ENCODE results near the gene PUDP. TPM values are rescaled to one million over a fixed set of nuclear protein-coding genes. Genes with fewer than 3 reads are reported as not detected.
A peak's percentile ranks its signal among the peaks of the same experiment; 100 is the strongest.
"Not testable (repeated sequence)": the region's sequence is repeated elsewhere in the genome, so short reads cannot be mapped to it uniquely, and the experiment has no call there.

Gene PUDP
- total RNA-seq, 1 donor from 2014 or later = 6.1 TPM

DNA sequence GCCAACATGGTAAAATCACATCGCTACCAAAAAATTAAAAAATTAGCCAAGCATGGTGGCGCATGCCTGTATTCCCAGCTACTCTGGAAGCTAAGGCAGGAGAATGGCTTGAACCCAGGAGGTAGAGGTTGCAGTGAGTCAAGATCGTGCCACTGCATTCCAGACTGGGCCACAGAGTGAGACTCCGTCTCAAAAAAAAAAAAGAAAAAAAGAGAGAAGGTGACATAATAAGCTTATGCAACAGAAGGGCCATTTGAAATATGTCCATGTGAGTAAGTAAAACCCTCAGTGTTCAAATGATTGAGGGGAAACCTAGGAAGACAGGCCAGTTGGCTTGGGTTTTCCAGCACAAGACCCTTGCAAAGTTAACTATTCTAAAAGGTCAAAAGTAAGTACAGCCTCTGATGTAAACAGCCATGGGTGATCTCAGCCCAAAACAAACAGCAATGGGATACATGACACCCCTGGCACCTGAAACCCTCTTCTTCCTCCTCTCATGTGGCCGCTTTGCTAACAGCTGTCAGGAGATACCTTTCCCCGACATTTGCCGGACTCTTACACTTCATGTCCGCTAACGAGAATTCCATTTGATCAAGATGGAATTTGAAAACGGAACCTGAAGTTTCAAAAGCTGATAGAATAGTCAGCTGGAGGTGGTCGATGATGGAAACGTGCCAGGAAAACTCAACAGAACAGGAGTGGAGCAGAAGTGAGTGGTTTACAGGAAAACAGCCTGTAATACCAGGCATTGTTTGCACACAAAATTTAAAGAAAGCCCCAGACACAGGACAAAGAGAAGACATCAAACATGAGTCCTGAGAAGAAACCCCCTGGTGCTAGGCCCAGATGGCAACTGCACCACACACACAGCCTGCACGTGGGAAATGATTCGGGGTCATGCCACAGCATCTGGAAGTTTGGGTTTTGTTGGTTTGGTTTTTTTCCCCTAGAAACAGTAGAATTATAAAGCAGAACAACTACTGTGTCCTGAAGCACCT, 93.4 kb downstream of the PUDP start:
- Histone ChIP-seq H3K36me3 (ENCODE audit: control insufficient read depth, insufficient read depth, low read length) (no peaks in the 10 kb centered on the region), H3K4me3 (ENCODE audit: low read depth, low read length) (no peak overlapping the region), H3K27me3 (ENCODE audit: control insufficient read depth, insufficient read depth, low read length) (no peaks in the 10 kb centered on the region)
- TF ChIP-seq, protein P1, sequence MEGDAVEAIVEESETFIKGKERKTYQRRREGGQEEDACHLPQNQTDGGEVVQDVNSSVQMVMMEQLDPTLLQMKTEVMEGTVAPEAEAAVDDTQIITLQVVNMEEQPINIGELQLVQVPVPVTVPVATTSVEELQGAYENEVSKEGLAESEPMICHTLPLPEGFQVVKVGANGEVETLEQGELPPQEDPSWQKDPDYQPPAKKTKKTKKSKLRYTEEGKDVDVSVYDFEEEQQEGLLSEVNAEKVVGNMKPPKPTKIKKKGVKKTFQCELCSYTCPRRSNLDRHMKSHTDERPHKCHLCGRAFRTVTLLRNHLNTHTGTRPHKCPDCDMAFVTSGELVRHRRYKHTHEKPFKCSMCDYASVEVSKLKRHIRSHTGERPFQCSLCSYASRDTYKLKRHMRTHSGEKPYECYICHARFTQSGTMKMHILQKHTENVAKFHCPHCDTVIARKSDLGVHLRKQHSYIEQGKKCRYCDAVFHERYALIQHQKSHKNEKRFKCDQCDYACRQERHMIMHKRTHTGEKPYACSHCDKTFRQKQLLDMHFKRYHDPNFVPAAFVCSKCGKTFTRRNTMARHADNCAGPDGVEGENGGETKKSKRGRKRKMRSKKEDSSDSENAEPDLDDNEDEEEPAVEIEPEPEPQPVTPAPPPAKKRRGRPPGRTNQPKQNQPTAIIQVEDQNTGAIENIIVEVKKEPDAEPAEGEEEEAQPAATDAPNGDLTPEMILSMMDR (IDR thresholded peaks at IDR 0.05; ENCODE audit: insufficient read depth, low read length, severe bottlenecking) = no peak
- FAIRE-seq (no peak), DNase-seq (ENCODE audit: low read depth) (no peak)

DNA sequence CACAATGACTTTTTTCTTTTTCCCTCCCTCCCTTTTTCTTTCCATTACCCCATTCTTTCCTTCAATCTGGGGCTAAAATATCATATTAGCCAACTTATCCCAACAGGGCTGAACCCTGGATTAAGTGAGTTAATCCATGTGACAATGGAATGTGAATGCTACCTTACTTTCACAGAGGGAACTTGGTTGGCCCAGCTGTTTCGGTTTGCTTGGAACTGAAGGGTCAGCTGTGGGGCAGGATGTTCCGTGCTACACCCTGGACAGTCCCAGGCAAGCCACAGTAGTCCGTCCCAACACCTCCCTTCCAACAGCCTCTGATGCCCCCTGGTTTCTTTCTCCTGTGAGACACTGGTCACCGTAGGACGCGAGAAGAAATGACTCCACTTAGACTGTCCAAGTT, 95.4 kb downstream of the PUDP start:
- Histone ChIP-seq H3K4me3 (ENCODE audit: low read depth, low read length) (no peak overlapping the region), H3K36me3 (ENCODE audit: control insufficient read depth, insufficient read depth, low read length) (no peaks in the 10 kb centered on the region), H3K27me3 (ENCODE audit: control insufficient read depth, insufficient read depth, low read length) (no peaks in the 10 kb centered on the region)
- DNase-seq (ENCODE audit: low read depth) (no peak), FAIRE-seq (no peak)
- TF ChIP-seq, protein P1 (IDR thresholded peaks at IDR 0.05; ENCODE audit: insufficient read depth, low read length, severe bottlenecking) = no peak

DNA sequence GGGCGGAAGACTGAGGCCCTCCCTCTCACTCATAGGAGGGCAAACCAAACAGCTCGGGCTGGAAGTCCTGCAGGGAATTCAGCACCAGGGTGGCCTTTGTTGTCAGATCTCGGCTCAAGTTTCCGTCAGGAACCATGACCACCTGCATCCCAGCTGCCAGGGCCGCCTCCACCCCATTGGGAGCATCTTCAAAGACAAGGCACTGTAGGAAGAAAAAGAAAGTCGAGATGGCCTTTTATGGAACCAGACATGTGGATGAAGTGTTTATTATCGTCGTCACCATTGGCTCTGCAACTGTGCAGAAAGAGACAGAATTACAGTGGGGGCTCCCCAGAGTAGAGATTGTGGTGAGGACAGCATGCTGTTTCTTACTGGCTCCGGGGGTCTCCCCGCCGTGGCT, 97.7 kb downstream of the PUDP start:
- Histone ChIP-seq H3K4me3 (ENCODE audit: low read depth, low read length) (no peak overlapping the region), H3K36me3 (ENCODE audit: control insufficient read depth, insufficient read depth, low read length) (no peaks in the 10 kb centered on the region), H3K27me3 (ENCODE audit: control insufficient read depth, insufficient read depth, low read length) (no peaks in the 10 kb centered on the region)
- FAIRE-seq (no peak), DNase-seq (ENCODE audit: low read depth) (no peak)
- TF ChIP-seq, protein P1 (IDR thresholded peaks at IDR 0.05; ENCODE audit: insufficient read depth, low read length, severe bottlenecking) = no peak

DNA sequence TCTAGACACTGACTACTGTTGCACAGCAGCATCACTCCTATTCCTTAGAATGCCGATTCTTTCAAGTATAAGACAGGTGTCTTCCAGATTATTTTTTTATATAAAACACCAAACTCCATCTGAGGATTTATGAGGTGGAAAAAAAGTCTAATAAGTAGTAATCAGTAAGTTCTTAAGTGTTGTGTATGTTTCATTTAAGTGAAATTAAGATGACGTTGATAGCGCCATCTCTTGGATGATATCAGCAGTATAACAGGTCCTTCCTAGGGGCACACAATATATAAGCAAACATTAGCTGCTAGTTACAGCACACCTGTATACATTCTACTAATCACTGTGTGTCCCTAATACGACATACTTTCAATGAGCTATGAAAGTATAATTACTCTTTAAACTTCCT, 100.0 kb downstream of the PUDP start:
- FAIRE-seq = no peak
- TF ChIP-seq, protein P1 (IDR thresholded peaks at IDR 0.05; ENCODE audit: insufficient read depth, low read length, severe bottlenecking) = no peak
- no peak overlapping the region for H3K4me3 ChIP-seq (ENCODE audit: low read depth, low read length)
- H3K27me3 ChIP-seq (ENCODE audit: control insufficient read depth, insufficient read depth, low read length) = no peaks in the 10 kb centered on the region
- no peaks in the 10 kb centered on the region for H3K36me3 ChIP-seq (ENCODE audit: control insufficient read depth, insufficient read depth, low read length)
- no peak for DNase-seq (ENCODE audit: low read depth)

DNA sequence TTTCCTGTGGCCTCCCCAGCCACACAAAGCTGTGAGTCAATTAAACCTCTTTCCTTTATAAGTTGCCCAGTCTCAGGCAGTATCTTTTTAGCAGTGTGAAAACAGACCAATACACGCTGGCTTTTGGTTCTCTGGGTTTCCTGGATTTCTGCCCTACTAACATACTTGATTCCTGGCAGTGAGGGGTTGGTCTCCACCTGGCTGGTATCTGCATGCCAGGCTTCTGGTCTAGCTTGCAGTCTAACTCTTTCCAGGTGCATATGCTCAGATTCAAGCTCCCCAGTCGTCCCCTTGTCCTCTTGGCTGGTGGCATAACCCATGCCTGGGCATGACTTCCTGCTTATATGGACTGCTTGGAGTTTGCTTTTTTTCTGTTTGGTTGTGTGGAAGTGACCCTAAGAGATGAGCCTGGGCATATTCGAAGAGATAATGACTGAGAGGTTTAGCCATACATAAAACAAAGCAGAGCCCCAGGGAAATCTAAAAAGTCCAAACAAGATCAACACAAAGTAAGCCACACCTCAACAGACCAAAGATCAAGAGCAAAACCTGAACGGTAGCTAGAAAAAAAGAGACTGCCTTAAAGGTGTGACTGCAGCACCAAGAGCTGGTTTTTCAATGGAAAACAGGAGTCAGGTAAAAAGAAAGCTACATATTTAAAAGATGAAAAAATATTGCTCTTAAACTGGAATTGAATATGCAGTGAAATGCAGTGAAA, 102.6 kb downstream of the PUDP start:
- FAIRE-seq (no peak), DNase-seq (ENCODE audit: low read depth) (no peak)
- TF ChIP-seq, protein P1 (IDR thresholded peaks at IDR 0.05; ENCODE audit: insufficient read depth, low read length, severe bottlenecking) = no peak
- H3K36me3 ChIP-seq (ENCODE audit: control insufficient read depth, insufficient read depth, low read length) = no peaks in the 10 kb centered on the region
- H3K4me3 ChIP-seq (ENCODE audit: low read depth, low read length) = no peak overlapping the region
- no peaks in the 10 kb centered on the region for H3K27me3 ChIP-seq (ENCODE audit: control insufficient read depth, insufficient read depth, low read length)

DNA sequence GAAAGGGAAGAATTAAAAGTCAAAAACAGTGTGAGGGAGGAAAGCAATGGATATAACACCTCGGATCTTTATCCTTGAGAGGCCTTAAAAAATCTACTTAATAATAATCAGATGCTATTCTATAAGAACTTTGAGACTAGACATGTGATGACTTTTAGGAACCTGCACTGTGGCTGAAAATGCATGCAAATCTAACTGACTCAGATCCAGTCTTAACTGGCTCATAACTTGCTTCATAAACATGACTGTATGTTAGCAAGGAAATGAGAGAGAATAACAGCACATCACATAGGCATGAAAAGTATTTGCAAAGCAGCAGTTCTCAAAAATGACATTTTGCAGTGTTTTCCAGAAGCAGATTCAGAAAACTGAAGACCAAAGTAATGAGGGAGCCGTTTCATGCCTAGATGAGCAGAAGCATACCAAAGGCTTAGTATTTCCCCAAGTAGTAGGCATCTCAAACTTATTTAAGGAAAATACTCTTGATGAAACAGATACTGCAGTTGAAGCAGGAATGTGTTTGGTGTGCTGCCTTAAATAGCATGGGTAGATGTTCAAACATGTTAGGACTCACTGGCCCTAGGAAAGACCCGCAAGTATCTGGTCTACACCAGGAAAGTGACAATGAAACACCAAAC, 104.0 kb downstream of the PUDP start:
- FAIRE-seq; H3K27me3 ChIP-seq (ENCODE audit: control insufficient read depth, insufficient read depth, low read length); H3K4me3 ChIP-seq (ENCODE audit: low read depth, low read length); H3K36me3 ChIP-seq (ENCODE audit: control insufficient read depth, insufficient read depth, low read length): not testable (repeated sequence)
- peak; percentile 80 for DNase-seq (ENCODE audit: low read depth)
